Stimulated activated CD4-positive, alpha-beta T cell treated with anti-CD3 and anti-CD28 coated beads, TNF-alpha, amount 100 ng/mL, for 4 hours (primary cell): ENCODE results near the gene RGS9.
"Not testable (repeated sequence)": the region's sequence is repeated elsewhere in the genome, so short reads cannot be mapped to it uniquely, and the experiment has no call there.

Experiments used
- DNase-seq, 3 experiments: peaks; one replicate each; pipeline ENCODE4 v3.0.0-alpha.2; 2020; ENCODE audit warnings: low read depth in 3 of 3

RGS9 gene

GRCh38 chr17:65207448-65207847 is 70.3 kb downstream of the RGS9 start:
- not testable (repeated sequence) for DNase-seq

GRCh38 chr17:65208717-65209116 is 71.5 kb downstream of the RGS9 start:
- DNase-seq, result no peak

- no peak for DNase-seq
These were observed 81.1 kb downstream of the RGS9 start for GRCh38 chr17:65218261-65218660.

- DNase-seq, result no peak
These were observed 82.0 kb downstream of the RGS9 start for GRCh38 chr17:65219124-65219523.

GRCh38 chr17:65219707-65220106 is 82.5 kb downstream of the RGS9 start:
- no peak for DNase-seq

GRCh38 chr17:65220732-65221131 is 83.6 kb downstream of the RGS9 start:
- no peak for DNase-seq

GRCh38 chr17:65222214-65222738 is 85.1 kb downstream of the RGS9 start:
- DNase-seq, result no peak

GRCh38 chr17:65225061-65225460 is 87.9 kb downstream of the RGS9 start:
- no peak for DNase-seq

- no peak for DNase-seq
These were observed 89.1 kb downstream of the RGS9 start for GRCh38 chr17:65226227-65226626.

- DNase-seq, result no peak
These were observed 90.5 kb downstream of the RGS9 start for GRCh38 chr17:65227637-65228036.

GRCh38 chr17:65228287-65228686 is 91.1 kb downstream of the RGS9 start:
- no peak for DNase-seq

GRCh38 chr17:65228734-65229620 is 91.8 kb downstream of the RGS9 start:
- no peak for DNase-seq

- no peak for DNase-seq
These were observed 92.4 kb downstream of the RGS9 start for GRCh38 chr17:65229621-65229995.

GRCh38 chr17:65230040-65230439 is 92.9 kb downstream of the RGS9 start:
- DNase-seq, result no peak

GRCh38 chr17:65231086-65231485 is 93.9 kb downstream of the RGS9 start:
- no peak for DNase-seq

GRCh38 chr17:65231662-65232335 is 94.6 kb downstream of the RGS9 start:
- DNase-seq, result no peak

- no peak for DNase-seq
These were observed 98.1 kb downstream of the RGS9 start for GRCh38 chr17:65235284-65235683.

GRCh38 chr17:65236321-65236720 is 99.2 kb downstream of the RGS9 start:
- DNase-seq, result no peak

GRCh38 chr17:65243838-65244625 is 106.9 kb downstream of the RGS9 start:
- DNase-seq, result no peak

GRCh38 chr17:65246252-65246651 is 109.1 kb downstream of the RGS9 start:
- no peak for DNase-seq

GRCh38 chr17:65249774-65250173 is 112.6 kb downstream of the RGS9 start:
- no peak for DNase-seq

- no peak for DNase-seq
These were observed 117.0 kb downstream of the RGS9 start for GRCh38 chr17:65254166-65254565.
